Keratinocyte (primary cell): Measurements from ENCODE around the gene SCFD2.

Experiments
- EZH2 ChIP-seq: IDR thresholded peaks from one replicate; pipeline ENCODE4 v1.6.1; 2012; ENCODE audit warnings: inconsistent platforms, mild to moderate bottlenecking, low read length, moderate library complexity
- TF ChIP-seq, protein P1 (sequence below), 3 experiments: IDR thresholded peaks in 1 of 3; conservative IDR thresholded peaks in 1 of 3; optimal IDR thresholded peaks in 1 of 3; 2 replicates in 2 of 3; 3 replicates in 1 of 3; pipeline versions ENCODE3 to v1.5.1; 2011; ENCODE audit warnings: low read length in 3 of 3, mild to moderate bottlenecking in 3 of 3, moderate library complexity in 2 of 3, control low read depth in 1 of 3, inconsistent platforms in 1 of 3; ENCODE audit not compliant: insufficient read depth in 2 of 3; ENCODE audit errors: extremely low read depth in 1 of 3

DNA sequence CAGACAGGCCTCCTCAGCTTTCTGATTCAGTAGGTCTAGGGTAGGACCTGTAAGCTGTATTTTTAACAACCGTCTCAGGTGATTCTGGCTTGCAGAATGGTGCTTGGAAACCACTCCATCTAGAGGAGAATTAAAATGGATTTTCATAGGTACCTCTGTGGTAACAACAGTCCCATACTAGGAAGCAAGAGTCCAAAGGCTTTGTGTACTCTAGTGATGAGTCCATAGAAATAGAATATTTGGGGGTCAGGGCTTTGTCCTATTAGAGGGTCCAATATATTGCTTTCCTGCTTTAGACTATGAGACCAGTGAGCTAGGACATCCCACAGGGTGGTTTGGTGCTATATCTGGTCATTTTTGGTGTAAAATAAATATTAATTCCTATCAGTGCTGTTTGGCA is 242.0 kb downstream of the SCFD2 start:
- no peak for TF ChIP-seq EZH2
- TF ChIP-seq, protein P1, sequence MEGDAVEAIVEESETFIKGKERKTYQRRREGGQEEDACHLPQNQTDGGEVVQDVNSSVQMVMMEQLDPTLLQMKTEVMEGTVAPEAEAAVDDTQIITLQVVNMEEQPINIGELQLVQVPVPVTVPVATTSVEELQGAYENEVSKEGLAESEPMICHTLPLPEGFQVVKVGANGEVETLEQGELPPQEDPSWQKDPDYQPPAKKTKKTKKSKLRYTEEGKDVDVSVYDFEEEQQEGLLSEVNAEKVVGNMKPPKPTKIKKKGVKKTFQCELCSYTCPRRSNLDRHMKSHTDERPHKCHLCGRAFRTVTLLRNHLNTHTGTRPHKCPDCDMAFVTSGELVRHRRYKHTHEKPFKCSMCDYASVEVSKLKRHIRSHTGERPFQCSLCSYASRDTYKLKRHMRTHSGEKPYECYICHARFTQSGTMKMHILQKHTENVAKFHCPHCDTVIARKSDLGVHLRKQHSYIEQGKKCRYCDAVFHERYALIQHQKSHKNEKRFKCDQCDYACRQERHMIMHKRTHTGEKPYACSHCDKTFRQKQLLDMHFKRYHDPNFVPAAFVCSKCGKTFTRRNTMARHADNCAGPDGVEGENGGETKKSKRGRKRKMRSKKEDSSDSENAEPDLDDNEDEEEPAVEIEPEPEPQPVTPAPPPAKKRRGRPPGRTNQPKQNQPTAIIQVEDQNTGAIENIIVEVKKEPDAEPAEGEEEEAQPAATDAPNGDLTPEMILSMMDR (optimal IDR thresholded peaks at IDR 0.05 in 1 of 3, IDR thresholded peaks at IDR 0.05 in 1 of 3, conservative IDR thresholded peaks at IDR 0.05 in 1 of 3; ENCODE audit: extremely low read depth in 1 of 3, insufficient read depth in 2 of 3, low read length in 3 of 3): no peak
